Upper lobe of right lung (tissue), 1 donor: Measurements from ENCODE around the gene LIX1. TPM values are rescaled to one million over a fixed set of nuclear protein-coding genes. Genes with fewer than 3 reads are reported as not detected.

Experiments
- ATAC-seq: fragments of 200-7000 bp; cut with Tn5 transposase; one replicate; pipeline ENCODE4 v1.9.1; 2020; ENCODE audit warnings: mild to moderate bottlenecking, moderate library complexity
- DNase-seq: peaks from one replicate; pipeline ENCODE4 v3.0.0-alpha.2; 2020
- H3K27ac ChIP-seq: fragments of 200-600 bp; one replicate; pipeline ENCODE4 v1.8.0; 2022
- H3K27me3 ChIP-seq: fragments of 200-600 bp; one replicate; pipeline ENCODE4 v1.8.0; 2022; ENCODE audit warnings: mild to moderate bottlenecking
- H3K36me3 ChIP-seq: fragments of 200-600 bp; one replicate; pipeline ENCODE4 v1.8.0; 2022
- H3K4me1 ChIP-seq: fragments of 200-600 bp; one replicate; pipeline ENCODE4 v1.8.0; 2022
- H3K4me3 ChIP-seq: fragments of 200-600 bp; one replicate; pipeline ENCODE4 v1.8.0; 2022; ENCODE audit warnings: mild to moderate bottlenecking
- H3K9me3 ChIP-seq: fragments of 200-600 bp; one replicate; pipeline ENCODE4 v1.8.0; 2022
- intact Hi-C: fragments of 100-400 bp; cut with DNase I; formaldehyde crosslinking; loops from one replicate; pipeline ENCODE4 v1.11.0; 2022
- total RNA-seq: library from RNA; stranded (reverse); fragmentation: NEBNext Ultra II Directional; extraction: Animal tissue kit (Norgen Biotek cat#: 25700); gene quantifications from one replicate; pipeline ENCODE4 v1.2.1, GENCODE V29; 2021
- TF ChIP-seq, protein P1 (sequence below): fragments of 200-600 bp; IDR thresholded peaks from one replicate; pipeline ENCODE4 v1.8.0; 2022; ENCODE audit warnings: antibody characterized with exemption
- donor health status: DM: no; HTN: yes; CAD: no; lungs with severe emphysema.

The LIX1 gene
- total RNA-seq, 1 donor from 2014 or later = not detected

DNA sequence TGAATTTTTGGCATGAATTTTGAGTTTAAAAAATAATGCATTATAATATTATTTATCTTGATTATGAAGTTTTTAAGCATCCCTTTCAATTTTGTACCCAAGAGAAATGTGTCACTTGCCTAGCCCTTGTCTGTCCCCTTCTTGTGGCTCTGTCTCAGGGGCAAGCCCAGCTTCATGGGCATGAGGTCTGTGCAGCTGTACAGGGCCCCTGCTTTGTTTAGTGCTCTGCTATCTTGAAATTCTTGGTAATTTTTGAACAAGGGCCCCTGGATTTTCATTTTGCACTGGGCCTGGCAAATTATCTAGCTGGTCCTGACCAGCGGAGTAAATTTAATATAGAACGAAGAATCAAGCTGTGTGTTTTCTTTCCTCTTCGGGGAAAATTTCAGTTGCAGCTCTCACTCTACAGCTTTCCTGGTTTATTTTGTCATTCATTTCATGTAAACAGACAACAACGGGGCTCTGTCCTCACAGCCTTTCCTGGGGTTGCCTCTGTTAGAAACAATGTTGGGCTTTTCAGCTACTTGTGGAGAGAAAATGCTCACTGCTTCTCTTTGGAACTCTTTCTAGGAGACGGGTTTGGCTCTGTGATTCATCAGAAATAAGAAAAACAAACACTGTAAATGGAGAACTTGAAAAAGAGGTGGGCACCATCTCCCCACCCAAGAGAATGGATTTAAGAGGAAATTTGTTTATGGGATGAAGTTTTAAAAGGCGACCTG, 41.1 kb downstream of the LIX1 start:
- Histone ChIP-seq H3K27me3 (no peaks in the 10 kb centered on the region), H3K4me1 (no peaks in the 10 kb centered on the region), H3K27ac (no peak overlapping the region), H3K36me3 (no peaks in the 10 kb centered on the region), H3K9me3 (no peaks in the 10 kb centered on the region), H3K4me3 (no peak overlapping the region)
- no peak for DNase-seq
- TF ChIP-seq, protein P1, sequence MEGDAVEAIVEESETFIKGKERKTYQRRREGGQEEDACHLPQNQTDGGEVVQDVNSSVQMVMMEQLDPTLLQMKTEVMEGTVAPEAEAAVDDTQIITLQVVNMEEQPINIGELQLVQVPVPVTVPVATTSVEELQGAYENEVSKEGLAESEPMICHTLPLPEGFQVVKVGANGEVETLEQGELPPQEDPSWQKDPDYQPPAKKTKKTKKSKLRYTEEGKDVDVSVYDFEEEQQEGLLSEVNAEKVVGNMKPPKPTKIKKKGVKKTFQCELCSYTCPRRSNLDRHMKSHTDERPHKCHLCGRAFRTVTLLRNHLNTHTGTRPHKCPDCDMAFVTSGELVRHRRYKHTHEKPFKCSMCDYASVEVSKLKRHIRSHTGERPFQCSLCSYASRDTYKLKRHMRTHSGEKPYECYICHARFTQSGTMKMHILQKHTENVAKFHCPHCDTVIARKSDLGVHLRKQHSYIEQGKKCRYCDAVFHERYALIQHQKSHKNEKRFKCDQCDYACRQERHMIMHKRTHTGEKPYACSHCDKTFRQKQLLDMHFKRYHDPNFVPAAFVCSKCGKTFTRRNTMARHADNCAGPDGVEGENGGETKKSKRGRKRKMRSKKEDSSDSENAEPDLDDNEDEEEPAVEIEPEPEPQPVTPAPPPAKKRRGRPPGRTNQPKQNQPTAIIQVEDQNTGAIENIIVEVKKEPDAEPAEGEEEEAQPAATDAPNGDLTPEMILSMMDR = no peak
- intact Hi-C loops = no loop called here
- no peak for ATAC-seq

DNA sequence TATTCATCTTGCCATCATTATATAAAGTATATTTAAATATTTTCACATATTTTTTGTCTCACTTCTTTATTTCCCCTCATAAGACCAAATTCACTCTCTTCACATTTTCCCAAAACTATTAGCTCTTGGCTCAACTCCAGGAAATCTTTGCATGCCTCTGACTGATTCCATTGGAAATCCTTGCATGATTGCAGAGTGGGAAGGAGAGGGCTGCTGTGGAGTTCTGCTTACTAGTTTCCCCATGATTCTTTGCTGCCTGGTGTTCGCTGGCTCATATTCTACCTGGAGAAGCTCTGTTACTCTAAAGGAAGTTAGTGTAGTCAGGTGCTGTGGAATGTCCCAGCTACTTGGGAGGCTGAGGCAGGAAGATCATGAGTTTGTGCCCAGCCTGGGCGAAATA, 41.9 kb downstream of the LIX1 start:
- DNase-seq = no peak

DNA sequence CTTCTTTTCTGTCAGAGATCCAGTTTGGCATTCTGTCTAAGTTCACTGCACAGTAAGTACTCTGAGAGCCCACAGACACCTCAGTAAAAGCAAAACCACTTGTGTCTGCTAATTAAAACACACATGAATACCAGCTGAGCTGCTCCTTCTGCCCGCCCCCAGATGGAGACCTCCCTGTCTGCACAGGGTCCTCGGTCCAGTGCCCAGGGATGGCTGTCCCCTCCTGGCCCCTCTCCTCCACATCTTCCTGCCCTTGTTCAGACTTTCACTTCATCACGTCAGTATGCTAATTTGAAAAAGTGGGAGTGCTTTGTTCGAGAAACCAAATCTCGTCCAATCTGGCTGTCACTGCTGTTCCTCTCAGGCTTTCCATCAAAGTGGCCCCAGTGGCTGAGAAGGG, 43.5 kb downstream of the LIX1 start:
- H3K9me3 ChIP-seq = no peaks in the 10 kb centered on the region
- no peaks in the 10 kb centered on the region for H3K27me3 ChIP-seq
- H3K27ac ChIP-seq = no peak overlapping the region
- no peak overlapping the region for H3K4me3 ChIP-seq
- ATAC-seq (no peak), DNase-seq (no peak)
- no peaks in the 10 kb centered on the region for H3K36me3 ChIP-seq
- intact Hi-C loops = no loop called here
- TF ChIP-seq, protein P1 = no peak
- no peaks in the 10 kb centered on the region for H3K4me1 ChIP-seq

More for the DNA sequence above, 41.9 kb downstream of the LIX1 start:
- no peak for ATAC-seq
- intact Hi-C loops = no loop called here
- Histone ChIP-seq H3K27me3 (no peaks in the 10 kb centered on the region), H3K4me3 (no peak overlapping the region), H3K36me3 (no peaks in the 10 kb centered on the region), H3K4me1 (no peaks in the 10 kb centered on the region), H3K9me3 (no peaks in the 10 kb centered on the region), H3K27ac (no peak overlapping the region)
- TF ChIP-seq, protein P1 = no peak

DNA sequence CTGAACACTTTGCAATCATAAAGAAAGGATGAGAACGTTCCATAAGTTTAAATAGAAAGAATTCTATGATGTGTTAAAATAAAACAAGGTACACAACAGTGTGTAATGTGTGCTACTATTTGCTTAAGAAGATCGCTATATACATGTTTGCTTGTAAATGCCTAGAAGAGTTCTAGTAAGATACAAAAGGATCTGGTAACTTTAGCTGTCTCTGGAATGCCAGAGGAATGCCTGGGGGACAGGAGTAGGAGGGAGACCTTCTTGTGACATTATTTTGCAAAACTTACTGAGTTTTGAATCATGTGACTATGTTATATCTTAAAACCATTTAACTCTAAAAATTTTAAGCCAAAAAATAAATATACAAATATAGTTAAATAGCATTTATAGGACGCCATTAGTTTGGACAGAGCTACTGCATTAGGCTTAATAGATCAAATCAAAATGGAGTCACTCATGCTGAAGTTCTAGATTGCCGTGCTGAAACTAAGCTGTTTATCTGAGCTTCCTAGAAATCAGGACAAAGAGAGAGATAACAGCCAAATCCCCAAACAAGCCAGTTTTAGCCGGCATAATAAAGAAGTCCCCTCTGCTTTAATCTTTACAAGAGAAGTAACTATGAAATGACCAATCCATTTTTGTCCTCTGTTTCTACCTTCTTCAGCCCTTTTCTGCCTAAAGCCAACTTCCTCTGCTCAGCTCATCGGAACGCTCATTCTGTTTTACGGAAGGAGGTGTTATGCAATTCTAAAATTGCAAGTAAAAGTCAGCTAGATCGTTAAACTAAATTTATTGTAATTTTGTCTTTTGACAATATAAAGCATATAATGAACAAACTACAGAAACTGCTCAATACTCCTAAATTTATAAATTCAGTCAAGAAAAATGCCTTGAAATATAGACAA, 44.8 kb downstream of the LIX1 start:
- Histone ChIP-seq H3K4me1 (no peaks in the 10 kb centered on the region), H3K4me3 (no peak overlapping the region), H3K27ac (no peak overlapping the region), H3K36me3 (no peaks in the 10 kb centered on the region), H3K9me3 (no peaks in the 10 kb centered on the region), H3K27me3 (no peaks in the 10 kb centered on the region)
- intact Hi-C loops = no loop called here
- ATAC-seq (no peak), DNase-seq (no peak)
- TF ChIP-seq, protein P1 = no peak

DNA sequence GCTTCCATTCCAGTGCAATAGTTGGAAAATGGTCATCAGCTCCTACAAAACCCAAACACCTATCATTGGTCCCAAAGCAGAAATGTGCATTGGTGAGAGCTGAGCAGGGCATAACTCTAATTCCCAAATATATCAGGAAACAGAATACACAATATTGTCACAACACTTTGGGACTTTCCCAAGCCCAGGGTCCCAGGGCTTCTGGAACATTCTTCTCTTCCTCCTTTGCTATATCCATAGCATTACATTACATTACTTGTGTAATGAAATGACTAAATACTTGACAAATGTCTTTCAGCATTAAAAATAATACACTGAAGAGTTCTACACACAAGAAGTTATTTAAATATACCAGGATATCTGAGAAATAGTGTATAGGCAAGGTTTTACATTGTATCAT, 45.6 kb downstream of the LIX1 start:
- H3K36me3 ChIP-seq = no peaks in the 10 kb centered on the region
- no peaks in the 10 kb centered on the region for H3K4me1 ChIP-seq
- no peaks in the 10 kb centered on the region for H3K27me3 ChIP-seq
- H3K27ac ChIP-seq = no peak overlapping the region
- TF ChIP-seq, protein P1 = no peak
- no peak overlapping the region for H3K4me3 ChIP-seq
- ATAC-seq = no peak
- intact Hi-C loops = no loop called here
- H3K9me3 ChIP-seq = no peaks in the 10 kb centered on the region
- DNase-seq = no peak
